HG03460 (cell line): Measurements from ENCODE around the gene ABCB8.
"Not testable (repeated sequence)": the region's sequence is repeated elsewhere in the genome, so short reads cannot be mapped to it uniquely, and the experiment has no call there.

ENCODE experiments used
- ATAC-seq: cut with Tn5 transposase; IDR thresholded peaks from one replicate; pipeline ENCODE4 v1.9.1; 2021; ENCODE audit not compliant: unreplicated experiment

The ABCB8 gene

GRCh38 chr7:151033864-151034249, 5.6 kb downstream of the ABCB8 start:
- no peak for ATAC-seq

GRCh38 chr7:151034312-151035025, 6.2 kb downstream of the ABCB8 start:
- no peak for ATAC-seq

GRCh38 chr7:151035026-151035717, 6.9 kb downstream of the ABCB8 start:
- no peak for ATAC-seq

GRCh38 chr7:151035902-151036301, 7.7 kb downstream of the ABCB8 start:
- ATAC-seq, result no peak

- no peak for ATAC-seq
Observed at GRCh38 chr7:151038951-151039849, 10.9 kb downstream of the ABCB8 start.

- ATAC-seq, result no peak
Observed at GRCh38 chr7:151039850-151040548, 11.7 kb downstream of the ABCB8 start.

- ATAC-seq, result no peak
Observed at GRCh38 chr7:151040616-151041375, 12.5 kb downstream of the ABCB8 start.

GRCh38 chr7:151043449-151043848, 15.2 kb downstream of the ABCB8 start:
- ATAC-seq, result not testable (repeated sequence)

- no peak for ATAC-seq
Observed at GRCh38 chr7:151043959-151044358, 15.7 kb downstream of the ABCB8 start.

GRCh38 chr7:151045262-151045661, 17.0 kb downstream of the ABCB8 start:
- ATAC-seq, result no peak

- ATAC-seq, result no peak
Observed at GRCh38 chr7:151045967-151046366, 17.7 kb downstream of the ABCB8 start.

- ATAC-seq, result no peak
Observed at GRCh38 chr7:151046603-151047573, 18.6 kb downstream of the ABCB8 start.

- ATAC-seq, result no peak
Observed at GRCh38 chr7:151047976-151048815, 19.9 kb downstream of the ABCB8 start, which contains the start of gene ASIC3. ASIC3 (plus strand) TSS chr7:151048531; CDS start chr7:151048886, 355 bp downstream.

- no peak for ATAC-seq
Observed at GRCh38 chr7:151048911-151049463, 20.7 kb downstream of the ABCB8 start.

- no peak for ATAC-seq
Observed at GRCh38 chr7:151051108-151051507, 22.9 kb downstream of the ABCB8 start.

- ATAC-seq, result no peak
Observed at GRCh38 chr7:151053096-151053495, 24.8 kb downstream of the ABCB8 start.

GRCh38 chr7:151053751-151054150, 25.5 kb downstream of the ABCB8 start:
- ATAC-seq, result no peak

- ATAC-seq, result no peak
Observed at GRCh38 chr7:151056283-151056665, 28.0 kb downstream of the ABCB8 start.
